ENCODE measurements around the gene ETS1. TPM values are rescaled to one million over a fixed set of nuclear protein-coding genes. Genes with fewer than 3 reads are reported as not detected.

ETS1 gene
- total RNA-seq, 2 experiments from 2014 or later = 579 to 590 TPM

DNA sequence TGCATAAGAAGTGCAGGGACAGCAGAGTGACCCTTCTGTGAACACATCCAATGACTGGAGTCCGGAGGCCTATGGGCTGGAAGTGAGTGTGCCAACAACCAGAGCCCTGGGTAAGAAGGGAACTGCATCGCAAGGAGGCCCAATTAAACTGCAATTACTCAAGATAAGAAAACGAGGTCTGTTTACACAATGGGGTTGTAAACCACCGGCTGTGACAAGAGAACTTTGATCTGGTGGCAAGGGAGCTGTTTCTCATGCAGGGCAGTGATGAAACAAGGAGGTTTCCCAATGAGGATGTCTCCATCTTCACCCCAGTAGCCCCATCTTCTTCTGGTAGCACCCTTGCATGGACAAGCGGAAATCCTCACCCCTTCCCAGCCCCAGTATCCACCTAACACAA lies 21.5 kb downstream of the ETS1 start:
- no peaks in the 10 kb centered on the region for H3K36me3 Mint-ChIP-seq (ENCODE audit: low read depth)
- H3K27ac Mint-ChIP-seq = no peak overlapping the region
- no peaks in the 10 kb centered on the region for H3K36me3 ChIP-seq (ENCODE audit: insufficient read depth, low read length)
- H3K27ac ChIP-seq (ENCODE audit: low read depth in 1 of 2, low read length in 2 of 2) = no peak overlapping the region
- H3K4me1 Mint-ChIP-seq (ENCODE audit: low read depth) = peaks cover 31% of the 10 kb centered on the region
- H3K4me1 ChIP-seq (ENCODE audit: insufficient read depth, low read length) = peaks cover 9% of the 10 kb centered on the region
- peak in 1 of 14 experiments; percentile 40 for DNase-seq
- no peak overlapping the region for H3K4me3 ChIP-seq (ENCODE audit: low read length)
- H3K4me3 Mint-ChIP-seq = no peak overlapping the region
- intact Hi-C loops (cut with DNase I, micrococcal nuclease) = no loop called here
- ChIA-PET CTCF (no interaction called here), POLR2A (no interaction called here)
- no peaks in the 10 kb centered on the region for H3K27me3 ChIP-seq (ENCODE audit: control insufficient read depth in 1 of 2, insufficient read depth in 2 of 2, low read length in 2 of 2)
- H3K9me3 Mint-ChIP-seq = no peaks in the 10 kb centered on the region
- ATAC-seq (ENCODE audit: poor library complexity) = no peak
- TF ChIP-seq, protein P1, sequence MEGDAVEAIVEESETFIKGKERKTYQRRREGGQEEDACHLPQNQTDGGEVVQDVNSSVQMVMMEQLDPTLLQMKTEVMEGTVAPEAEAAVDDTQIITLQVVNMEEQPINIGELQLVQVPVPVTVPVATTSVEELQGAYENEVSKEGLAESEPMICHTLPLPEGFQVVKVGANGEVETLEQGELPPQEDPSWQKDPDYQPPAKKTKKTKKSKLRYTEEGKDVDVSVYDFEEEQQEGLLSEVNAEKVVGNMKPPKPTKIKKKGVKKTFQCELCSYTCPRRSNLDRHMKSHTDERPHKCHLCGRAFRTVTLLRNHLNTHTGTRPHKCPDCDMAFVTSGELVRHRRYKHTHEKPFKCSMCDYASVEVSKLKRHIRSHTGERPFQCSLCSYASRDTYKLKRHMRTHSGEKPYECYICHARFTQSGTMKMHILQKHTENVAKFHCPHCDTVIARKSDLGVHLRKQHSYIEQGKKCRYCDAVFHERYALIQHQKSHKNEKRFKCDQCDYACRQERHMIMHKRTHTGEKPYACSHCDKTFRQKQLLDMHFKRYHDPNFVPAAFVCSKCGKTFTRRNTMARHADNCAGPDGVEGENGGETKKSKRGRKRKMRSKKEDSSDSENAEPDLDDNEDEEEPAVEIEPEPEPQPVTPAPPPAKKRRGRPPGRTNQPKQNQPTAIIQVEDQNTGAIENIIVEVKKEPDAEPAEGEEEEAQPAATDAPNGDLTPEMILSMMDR (IDR thresholded peaks at IDR 0.05) = no peak
- H3K9me3 ChIP-seq (ENCODE audit: control insufficient read depth in 1 of 2, insufficient read depth in 1 of 2, low read length in 2 of 2) = no peaks in the 10 kb centered on the region
- no peaks in the 10 kb centered on the region for H3K27me3 Mint-ChIP-seq

DNA sequence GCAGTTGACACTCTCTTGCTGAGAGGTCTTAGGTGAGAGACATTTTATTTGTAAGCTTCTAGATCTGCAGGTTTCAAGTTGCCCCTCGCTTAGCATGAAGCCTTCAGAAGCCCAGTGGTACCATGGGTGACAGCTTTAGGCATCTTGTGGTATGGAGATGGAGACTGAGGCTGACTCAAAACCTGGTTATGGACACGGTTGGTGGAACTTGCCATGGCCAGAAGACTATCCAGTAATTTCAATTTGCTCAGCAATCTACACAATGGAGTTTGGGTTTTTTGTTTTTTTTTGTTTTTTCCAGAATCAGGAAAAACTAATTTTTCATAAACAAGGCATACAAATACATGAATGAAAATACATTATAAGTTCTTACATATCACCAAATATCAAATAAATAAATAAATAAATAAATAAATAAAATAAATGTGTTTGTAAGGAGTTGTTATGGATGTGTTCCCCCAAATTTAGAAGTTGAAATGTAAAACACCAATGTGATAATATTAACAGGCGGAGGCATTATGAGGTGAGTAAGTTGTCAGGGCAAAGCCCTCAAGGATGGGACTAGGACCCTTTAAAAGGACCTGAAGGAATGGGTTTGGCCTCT lies 22.6 kb downstream of the ETS1 start:
- Mint-ChIP-seq H3K9me3 (no peaks in the 10 kb centered on the region), H3K27me3 (no peaks in the 10 kb centered on the region), H3K4me1 (ENCODE audit: low read depth) (peaks cover 37% of the 10 kb centered on the region), H3K27ac (no peak overlapping the region), H3K36me3 (ENCODE audit: low read depth) (no peaks in the 10 kb centered on the region), H3K4me3 (no peak overlapping the region)
- Histone ChIP-seq H3K27me3 (ENCODE audit: control insufficient read depth in 1 of 2, insufficient read depth in 2 of 2, low read length in 2 of 2) (no peaks in the 10 kb centered on the region), H3K27ac (ENCODE audit: low read depth in 1 of 2, low read length in 2 of 2) (no peak overlapping the region), H3K9me3 (ENCODE audit: control insufficient read depth in 1 of 2, insufficient read depth in 1 of 2, low read length in 2 of 2) (no peaks in the 10 kb centered on the region), H3K4me3 (ENCODE audit: low read length) (no peak overlapping the region), H3K36me3 (ENCODE audit: insufficient read depth, low read length) (no peaks in the 10 kb centered on the region), H3K4me1 (ENCODE audit: insufficient read depth, low read length) (peaks cover 11% of the 10 kb centered on the region)
- intact Hi-C loops (cut with DNase I, micrococcal nuclease) = no loop called here
- ATAC-seq (ENCODE audit: poor library complexity) = no peak
- no peak for DNase-seq
- POLR2A ChIA-PET = interaction anchor here (1.1 kb wide), 1 partner anchor 59 kb away, joined by 3 read pairs; no protein-coding TSS in a partner anchor
- CTCF ChIA-PET = no interaction called here
- TF ChIP-seq, protein P1 (IDR thresholded peaks at IDR 0.05) = no peak

DNA sequence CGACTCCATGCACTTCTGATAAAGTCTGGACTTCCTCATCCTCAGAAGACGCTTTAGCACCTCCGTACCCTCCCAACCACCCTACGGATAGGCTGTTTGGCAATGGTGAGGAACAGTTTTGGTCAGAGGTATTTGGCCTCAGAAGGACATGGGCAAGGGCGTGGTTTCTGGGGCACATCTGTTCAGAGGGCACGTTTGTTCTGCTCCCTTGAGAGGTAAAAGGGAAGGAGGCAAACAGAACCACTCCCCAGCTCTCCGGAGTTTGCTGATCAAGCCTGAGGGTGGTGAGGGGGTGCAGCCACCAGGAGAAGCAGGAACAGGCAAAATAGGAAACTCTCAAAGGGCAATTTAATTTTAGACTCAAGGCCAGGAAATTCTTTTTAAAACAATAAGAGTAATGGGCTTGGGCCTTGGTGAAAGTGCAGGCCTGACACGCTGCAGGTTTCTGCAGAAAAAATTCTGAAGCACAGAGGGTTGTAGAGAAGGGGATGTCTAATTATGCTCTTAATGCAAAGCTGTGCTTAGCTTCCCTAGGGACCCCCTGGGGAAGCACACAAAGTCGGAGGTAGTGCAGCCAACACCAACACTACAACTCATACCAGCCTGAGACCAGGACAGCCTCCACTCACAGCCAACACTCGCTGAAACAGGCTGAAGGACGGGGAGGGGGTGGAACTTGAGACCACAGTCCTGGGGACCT lies 23.3 kb downstream of the ETS1 start:
- ChIA-PET CTCF (no interaction called here), POLR2A (interaction anchor here (0.7 to 1.1 kb wide), 2 partner anchors 45 to 60 kb away, joined by 3 read pairs; no protein-coding TSS in a partner anchor)
- no peaks in the 10 kb centered on the region for H3K9me3 Mint-ChIP-seq
- H3K27me3 Mint-ChIP-seq = no peaks in the 10 kb centered on the region
- H3K4me1 ChIP-seq (ENCODE audit: insufficient read depth, low read length) = peaks cover 13% of the 10 kb centered on the region
- H3K27ac Mint-ChIP-seq = no peak overlapping the region
- H3K4me3 Mint-ChIP-seq = no peak overlapping the region
- intact Hi-C loops (cut with DNase I, micrococcal nuclease) = no loop called here
- H3K9me3 ChIP-seq (ENCODE audit: control insufficient read depth in 1 of 2, insufficient read depth in 1 of 2, low read length in 2 of 2) = no peaks in the 10 kb centered on the region
- H3K4me3 ChIP-seq (ENCODE audit: low read length) = no peak overlapping the region
- H3K4me1 Mint-ChIP-seq (ENCODE audit: low read depth) = peaks cover 32% of the 10 kb centered on the region
- ATAC-seq (ENCODE audit: poor library complexity) (no peak), DNase-seq (no peak)
- H3K27ac ChIP-seq (ENCODE audit: low read depth in 1 of 2, low read length in 2 of 2) = no peak overlapping the region
- TF ChIP-seq, protein P1 (IDR thresholded peaks at IDR 0.05) = no peak
- no peaks in the 10 kb centered on the region for H3K27me3 ChIP-seq (ENCODE audit: control insufficient read depth in 1 of 2, insufficient read depth in 2 of 2, low read length in 2 of 2)
- no peaks in the 10 kb centered on the region for H3K36me3 Mint-ChIP-seq (ENCODE audit: low read depth)
- no peaks in the 10 kb centered on the region for H3K36me3 ChIP-seq (ENCODE audit: insufficient read depth, low read length)
